ENCODE measurements around the gene ENOX1.

DNA sequence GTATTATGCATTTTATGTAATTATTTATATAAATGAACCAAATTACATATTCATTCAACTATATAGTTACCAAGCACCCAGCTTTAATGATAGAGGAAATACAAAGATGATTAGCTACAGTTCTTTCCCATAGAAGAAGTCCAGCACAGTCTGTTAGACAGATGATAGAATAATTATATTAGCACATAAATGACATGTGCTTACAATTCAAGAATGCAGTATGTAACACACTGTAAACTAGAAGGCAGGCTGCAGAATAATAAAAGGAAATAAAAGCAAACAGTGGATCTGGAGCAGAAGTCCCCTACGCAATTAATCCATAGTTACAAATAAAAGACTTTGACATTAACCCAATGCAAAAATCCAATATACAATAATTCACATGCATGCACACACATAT, 384.4 kb downstream of the ENOX1 start:
- TF ChIP-seq, protein P1, sequence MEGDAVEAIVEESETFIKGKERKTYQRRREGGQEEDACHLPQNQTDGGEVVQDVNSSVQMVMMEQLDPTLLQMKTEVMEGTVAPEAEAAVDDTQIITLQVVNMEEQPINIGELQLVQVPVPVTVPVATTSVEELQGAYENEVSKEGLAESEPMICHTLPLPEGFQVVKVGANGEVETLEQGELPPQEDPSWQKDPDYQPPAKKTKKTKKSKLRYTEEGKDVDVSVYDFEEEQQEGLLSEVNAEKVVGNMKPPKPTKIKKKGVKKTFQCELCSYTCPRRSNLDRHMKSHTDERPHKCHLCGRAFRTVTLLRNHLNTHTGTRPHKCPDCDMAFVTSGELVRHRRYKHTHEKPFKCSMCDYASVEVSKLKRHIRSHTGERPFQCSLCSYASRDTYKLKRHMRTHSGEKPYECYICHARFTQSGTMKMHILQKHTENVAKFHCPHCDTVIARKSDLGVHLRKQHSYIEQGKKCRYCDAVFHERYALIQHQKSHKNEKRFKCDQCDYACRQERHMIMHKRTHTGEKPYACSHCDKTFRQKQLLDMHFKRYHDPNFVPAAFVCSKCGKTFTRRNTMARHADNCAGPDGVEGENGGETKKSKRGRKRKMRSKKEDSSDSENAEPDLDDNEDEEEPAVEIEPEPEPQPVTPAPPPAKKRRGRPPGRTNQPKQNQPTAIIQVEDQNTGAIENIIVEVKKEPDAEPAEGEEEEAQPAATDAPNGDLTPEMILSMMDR (IDR thresholded peaks at IDR 0.05), result no peak
- no peak for TF ChIP-seq POLR2A (IDR thresholded peaks at IDR 0.05)
